HG03457 (cell line): ENCODE data around the gene RFTN1.

ENCODE experiments used
- ATAC-seq: cut with Tn5 transposase; IDR thresholded peaks from one replicate; pipeline ENCODE4 v1.9.1; 2021; ENCODE audit warnings: moderate number of reproducible peaks; ENCODE audit not compliant: unreplicated experiment

RFTN1 gene

GRCh38 chr3:16335772-16336645, 177.5 kb downstream of the RFTN1 start:
- no peak for ATAC-seq

GRCh38 chr3:16335333-16335732, 178.2 kb downstream of the RFTN1 start:
- ATAC-seq: no peak

- no peak for ATAC-seq
Measured at GRCh38 chr3:16334909-16335308, 178.6 kb downstream of the RFTN1 start.

- ATAC-seq: no peak
Measured at GRCh38 chr3:16332904-16333426, 180.5 kb downstream of the RFTN1 start.

- ATAC-seq: no peak
Measured at GRCh38 chr3:16331319-16331883, 182.1 kb downstream of the RFTN1 start.

GRCh38 chr3:16330351-16330750, 183.1 kb downstream of the RFTN1 start:
- no peak for ATAC-seq

GRCh38 chr3:16329826-16330129, 183.7 kb downstream of the RFTN1 start:
- ATAC-seq: no peak

- ATAC-seq: no peak
Measured at GRCh38 chr3:16329036-16329825, 184.3 kb downstream of the RFTN1 start.

- no peak for ATAC-seq
Measured at GRCh38 chr3:16328124-16328523, 185.4 kb downstream of the RFTN1 start.

GRCh38 chr3:16326724-16327349, 186.7 kb downstream of the RFTN1 start:
- ATAC-seq: no peak

- ATAC-seq: no peak
Measured at GRCh38 chr3:16325850-16326249, 187.6 kb downstream of the RFTN1 start.

- no peak for ATAC-seq
Measured at GRCh38 chr3:16323737-16324136, 189.8 kb downstream of the RFTN1 start.

- no peak for ATAC-seq
Measured at GRCh38 chr3:16322189-16322588, 191.3 kb downstream of the RFTN1 start.

- ATAC-seq: no peak
Measured at GRCh38 chr3:16320711-16321110, 192.8 kb downstream of the RFTN1 start.

GRCh38 chr3:16319723-16320122, 193.8 kb downstream of the RFTN1 start:
- ATAC-seq: no peak

- no peak for ATAC-seq
Measured at GRCh38 chr3:16319307-16319706, 194.2 kb downstream of the RFTN1 start.

GRCh38 chr3:16318176-16318575, 195.3 kb downstream of the RFTN1 start:
- no peak for ATAC-seq

- no peak for ATAC-seq
Measured at GRCh38 chr3:16317561-16317945, 195.9 kb downstream of the RFTN1 start.

GRCh38 chr3:16316847-16317560, 196.5 kb downstream of the RFTN1 start:
- no peak for ATAC-seq

GRCh38 chr3:16316396-16316795, 197.1 kb downstream of the RFTN1 start:
- no peak for ATAC-seq

- ATAC-seq: no peak
Measured at GRCh38 chr3:16315623-16316022, 197.9 kb downstream of the RFTN1 start.
